Activated CD8-positive, alpha-beta T cell treated with anti-CD3 and anti-CD28 coated beads, Interleukin-2, amount 10 ng/mL, durations not matched to agents 7 days and 5 days (primary cell): Measurements from ENCODE around the gene TTC22. TPM values are rescaled to one million over a fixed set of nuclear protein-coding genes. Genes with fewer than 3 reads are reported as not detected.
A peak's percentile ranks its signal among the peaks of the same experiment; 100 is the strongest.

Experiments used
- ATAC-seq: fragments of 150-1000 bp; cut with Tn5 transposase; one replicate; pipeline ENCODE4 v1.10.0; 2021; ENCODE audit warnings: moderate library complexity
- CTCF ChIA-PET: fragments of 350-600 bp; sonication (Branson Sonifier 250); formaldehyde crosslinking; loops from one replicate; lab custom pipeline; 2021; ENCODE audit warnings: antibody characterized with exemption; lab: Charles Lee
- POLR2A ChIA-PET: fragments of 350-600 bp; sonication (Branson Sonifier 250); formaldehyde crosslinking; loops from one replicate; lab custom pipeline; 2021; ENCODE audit warnings: antibody characterized with exemption; lab: Charles Lee
- DNase-seq: peaks from one replicate; pipeline ENCODE4 v3.0.0-alpha.2; 2020
- H3K27ac Mint-ChIP-seq: one replicate; pipeline ENCODE4 v1.8.0; 2021; ENCODE audit warnings: mild to moderate bottlenecking, mixed read lengths
- H3K27me3 Mint-ChIP-seq: one replicate; pipeline ENCODE4 v1.8.0; 2021; ENCODE audit warnings: low read depth, mixed read lengths
- H3K36me3 Mint-ChIP-seq: one replicate; pipeline ENCODE4 v1.8.0; 2021; ENCODE audit warnings: low read depth, mixed read lengths
- H3K4me1 Mint-ChIP-seq: one replicate; pipeline ENCODE4 v1.8.0; 2021; ENCODE audit warnings: low read depth, mixed read lengths
- H3K4me3 Mint-ChIP-seq: one replicate; pipeline ENCODE4 v1.8.0; 2021; ENCODE audit warnings: mild to moderate bottlenecking, mixed read lengths
- H3K9me3 Mint-ChIP-seq: one replicate; pipeline ENCODE4 v1.8.0; 2022; ENCODE audit warnings: mixed read lengths; ENCODE audit not compliant: insufficient read depth
- total RNA-seq, 2 experiments: library from RNA; stranded (reverse); gene quantifications; one replicate each; pipeline ENCODE4 v1.2.3, GENCODE V29; 2021

The TTC22 gene
- total RNA-seq, 2 experiments from 2014 or later = 5.0 to 6.5 TPM

DNA sequence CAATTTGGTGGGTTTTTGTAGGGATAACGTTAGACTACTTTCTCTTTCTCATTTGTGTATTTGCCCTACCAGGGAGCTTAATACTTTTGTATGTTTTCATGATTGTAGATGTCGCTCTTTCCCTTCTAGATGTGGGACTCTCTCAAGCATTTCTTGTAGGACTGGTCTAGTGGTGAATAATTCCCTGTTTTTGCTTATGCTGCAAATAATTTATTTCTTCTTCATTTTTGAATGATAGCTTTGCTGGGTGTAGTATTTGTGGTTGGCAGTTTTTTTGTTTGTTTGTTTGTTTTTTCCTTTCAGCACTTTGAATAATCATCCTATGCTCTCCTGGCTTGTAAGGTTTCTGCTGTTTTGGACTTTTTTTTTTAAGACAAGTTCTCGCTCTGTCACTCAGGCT is 22.5 kb upstream of the TTC22 start:
- Mint-ChIP-seq H3K27ac (no peak overlapping the region), H3K27me3 (peaks cover 10% of the 10 kb centered on the region), H3K4me1 (peaks cover 3% of the 10 kb centered on the region), H3K4me3 (no peak overlapping the region), H3K9me3 (peaks cover 33% of the 10 kb centered on the region), H3K36me3 (peaks cover 9% of the 10 kb centered on the region)
- ChIA-PET POLR2A (no interaction called here), CTCF (interaction anchor here (0.9 to 1.4 kb wide), 2 partner anchors 33 to 121 kb away, joined by 3 read pairs; no protein-coding TSS in a partner anchor)
- ATAC-seq (no peak), DNase-seq (no peak)

GRCh38 chr1:54819733-54820132 is 18.6 kb upstream of the TTC22 start:
- ChIA-PET CTCF (interaction anchor here (1.4 kb wide), 1 partner anchor 10 kb away, joined by 3 read pairs; no protein-coding TSS in a partner anchor), POLR2A (no interaction called here)
- no peak for ATAC-seq
- Mint-ChIP-seq H3K4me3 (no peak overlapping the region), H3K27me3 (peaks cover 9% of the 10 kb centered on the region), H3K4me1 (peaks cover 13% of the 10 kb centered on the region), H3K9me3 (peaks cover 14% of the 10 kb centered on the region), H3K36me3 (peaks cover 5% of the 10 kb centered on the region), H3K27ac (no peak overlapping the region)
- DNase-seq = no peak

DNA sequence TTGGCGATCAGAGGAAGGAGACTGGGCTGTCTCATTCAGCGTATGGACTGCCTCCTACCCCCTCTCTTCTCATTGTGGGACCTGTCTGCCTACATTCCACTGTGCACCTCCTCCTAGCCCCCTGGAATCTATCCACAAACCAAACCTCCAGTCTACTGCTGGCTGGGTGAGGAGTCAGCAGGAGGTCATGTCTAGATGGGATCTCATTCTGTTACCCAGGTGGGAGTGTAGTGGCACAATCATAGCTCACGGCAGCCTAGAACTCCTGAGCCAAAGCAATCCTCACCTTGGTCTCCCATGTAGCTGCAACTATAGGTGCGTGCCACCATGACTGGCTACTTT is 18.0 kb upstream of the TTC22 start:
- H3K27me3 Mint-ChIP-seq = peaks cover 9% of the 10 kb centered on the region
- H3K36me3 Mint-ChIP-seq = no peaks in the 10 kb centered on the region
- DNase-seq = no peak
- H3K4me3 Mint-ChIP-seq = no peak overlapping the region
- CTCF ChIA-PET = interaction anchor here (1.4 kb wide), 1 partner anchor 9 kb away, joined by 3 read pairs; no protein-coding TSS in a partner anchor
- POLR2A ChIA-PET = no interaction called here
- no peak overlapping the region for H3K27ac Mint-ChIP-seq
- H3K9me3 Mint-ChIP-seq = peaks cover 9% of the 10 kb centered on the region
- no peak for ATAC-seq
- peaks cover 16% of the 10 kb centered on the region for H3K4me1 Mint-ChIP-seq

DNA sequence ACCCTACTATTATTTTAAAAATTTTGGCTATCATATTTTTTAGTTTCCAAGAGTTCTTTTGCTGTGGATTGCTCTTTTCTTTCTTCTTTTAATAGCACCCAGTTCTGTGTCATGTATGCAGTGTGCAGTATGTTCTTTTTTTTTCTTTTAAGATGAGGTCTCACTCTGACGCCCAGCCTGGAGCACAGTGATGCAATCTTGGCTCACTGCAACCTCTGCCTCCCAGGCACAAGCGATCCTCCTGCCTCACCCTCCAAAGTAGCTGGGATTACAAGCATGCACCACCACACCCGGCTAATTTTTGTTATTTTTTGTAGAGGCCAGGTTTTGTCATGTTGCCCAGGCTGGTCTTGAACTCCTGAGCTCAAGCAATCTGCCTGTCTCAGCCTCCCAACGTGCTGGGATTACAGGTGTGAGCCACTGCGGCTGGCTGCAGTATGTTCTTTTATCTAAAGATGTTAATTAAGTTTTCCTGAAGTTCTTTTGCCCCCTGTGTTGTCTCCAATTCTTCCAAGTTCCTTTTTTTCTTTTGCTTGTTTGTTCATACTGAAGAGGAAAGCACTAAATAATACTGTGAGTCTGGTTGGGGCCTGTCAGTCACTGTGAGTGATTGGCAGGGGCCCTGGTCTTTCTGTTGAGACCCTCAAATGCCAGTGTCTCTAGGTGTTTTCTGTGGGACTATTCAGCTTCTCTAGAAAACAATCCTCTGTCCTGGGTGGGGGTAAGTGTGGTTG is 17.5 kb upstream of the TTC22 start:
- peaks cover 9% of the 10 kb centered on the region for H3K27me3 Mint-ChIP-seq
- H3K9me3 Mint-ChIP-seq = peaks cover 6% of the 10 kb centered on the region
- H3K27ac Mint-ChIP-seq = no peak overlapping the region
- H3K4me3 Mint-ChIP-seq = no peak overlapping the region
- ATAC-seq = no peak
- POLR2A ChIA-PET = no interaction called here
- peaks cover 20% of the 10 kb centered on the region for H3K4me1 Mint-ChIP-seq
- DNase-seq = no peak
- no peaks in the 10 kb centered on the region for H3K36me3 Mint-ChIP-seq
- CTCF ChIA-PET = interaction anchor here (0.6 to 1.4 kb wide), 2 partner anchors 9 to 394 kb away, joined by 3 read pairs; no protein-coding TSS in a partner anchor

DNA sequence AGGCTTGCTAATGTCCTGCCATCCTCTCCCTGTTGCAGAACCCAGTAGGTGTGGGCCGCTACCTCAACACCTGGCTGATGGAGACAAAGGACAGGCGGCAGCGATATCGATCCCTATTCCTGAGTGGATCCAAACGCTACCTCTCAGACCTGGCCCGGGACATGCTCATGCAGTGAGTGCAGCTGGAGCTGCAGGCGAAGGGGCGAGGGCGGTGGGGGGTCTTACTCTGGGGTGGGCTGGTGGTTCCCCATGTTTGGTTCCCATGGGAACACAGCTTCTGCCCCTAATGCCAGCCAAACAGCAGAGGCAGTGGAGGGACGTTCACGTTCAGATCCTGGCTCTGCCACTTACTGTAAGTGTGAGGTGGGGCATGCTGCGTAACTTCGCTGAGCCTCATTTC is 15.8 kb upstream of the TTC22 start:
- ATAC-seq (no peak), DNase-seq (no peak)
- ChIA-PET POLR2A (no interaction called here), CTCF (interaction anchor here (1.0 to 3.3 kb wide), 3 partner anchors 14 to 145 kb away, joined by 3 to 11 read pairs (median 5); partner anchors contain the start of gene TTC22)
- H3K27ac Mint-ChIP-seq = no peak overlapping the region
- H3K4me1 Mint-ChIP-seq = peaks cover 37% of the 10 kb centered on the region
- no peaks in the 10 kb centered on the region for H3K9me3 Mint-ChIP-seq
- H3K4me3 Mint-ChIP-seq = no peak overlapping the region
- no peaks in the 10 kb centered on the region for H3K36me3 Mint-ChIP-seq
- H3K27me3 Mint-ChIP-seq = peaks cover 2% of the 10 kb centered on the region

DNA sequence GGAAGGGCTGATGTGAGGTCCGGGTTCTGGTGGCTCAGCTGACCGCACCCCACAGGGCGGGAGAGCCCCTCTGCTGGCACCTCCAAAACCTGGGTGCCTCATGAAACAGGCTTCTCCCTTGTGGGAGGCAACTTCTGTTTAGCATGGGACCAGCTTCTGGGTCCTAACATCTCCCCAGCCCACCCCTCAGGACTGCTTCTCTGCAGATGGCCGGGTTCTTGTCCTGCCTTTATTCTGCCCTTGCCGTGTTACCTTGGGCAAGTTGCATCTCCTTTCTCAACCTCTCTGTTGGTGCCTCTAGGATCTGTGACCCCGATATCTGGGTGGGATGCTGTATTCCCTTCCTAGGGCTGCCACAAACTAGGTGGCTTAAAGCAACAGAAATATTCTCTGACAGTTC is 15.0 kb upstream of the TTC22 start:
- H3K4me1 Mint-ChIP-seq = peaks cover 40% of the 10 kb centered on the region
- no peak overlapping the region for H3K27ac Mint-ChIP-seq
- ChIA-PET CTCF (interaction anchor here (1.5 to 3.3 kb wide), 3 partner anchors 9 to 144 kb away, joined by 4 to 11 read pairs (median 8); partner anchors contain the start of gene TTC22), POLR2A (no interaction called here)
- ATAC-seq (no peak), DNase-seq (no peak)
- no peaks in the 10 kb centered on the region for H3K9me3 Mint-ChIP-seq
- H3K36me3 Mint-ChIP-seq = no peaks in the 10 kb centered on the region
- H3K27me3 Mint-ChIP-seq = peaks cover 2% of the 10 kb centered on the region
- H3K4me3 Mint-ChIP-seq = no peak overlapping the region

DNA sequence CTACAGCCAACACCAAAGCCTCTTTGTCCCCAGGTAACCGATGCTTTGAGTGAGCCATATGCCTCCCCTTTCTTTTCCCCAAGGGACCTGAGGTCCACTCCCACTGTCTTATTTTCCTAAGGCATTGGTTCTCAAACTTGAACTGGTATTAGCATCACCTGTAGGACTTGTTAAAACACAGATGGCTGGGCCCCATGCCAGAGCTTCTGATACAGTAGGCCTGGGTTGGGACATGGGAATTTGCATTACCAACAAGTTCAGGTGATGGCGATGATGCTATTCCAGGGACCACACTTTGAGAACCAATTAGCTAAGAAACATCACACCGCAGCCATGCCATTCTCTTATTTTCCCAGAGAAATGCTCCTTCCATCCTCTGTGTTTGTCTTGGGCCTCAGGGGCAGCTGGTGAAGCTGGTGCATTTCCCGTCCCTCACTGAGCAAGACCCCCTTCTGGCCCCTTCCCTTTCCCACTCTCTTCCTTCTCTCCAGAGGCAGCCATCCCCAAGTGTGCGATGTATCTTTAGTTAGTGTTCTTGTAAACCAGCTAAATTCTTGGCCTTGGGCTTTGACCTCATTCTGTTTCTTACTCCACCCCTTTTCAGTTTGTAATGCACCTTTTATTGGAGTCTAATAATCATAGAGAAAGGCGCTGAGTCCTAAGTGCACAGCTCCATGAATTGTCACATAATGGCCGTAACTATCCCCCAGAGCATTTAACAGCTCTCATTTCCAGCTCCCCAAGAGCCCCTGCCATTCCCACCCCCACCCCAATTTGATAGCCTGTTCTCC is 14.2 kb upstream of the TTC22 start:
- Mint-ChIP-seq H3K4me1 (peaks cover 43% of the 10 kb centered on the region), H3K4me3 (no peak overlapping the region), H3K27ac (no peak overlapping the region), H3K36me3 (no peaks in the 10 kb centered on the region), H3K27me3 (peaks cover 2% of the 10 kb centered on the region), H3K9me3 (no peaks in the 10 kb centered on the region)
- DNase-seq (no peak), ATAC-seq (no peak)
- CTCF ChIA-PET = interaction anchor here (1.5 to 3.3 kb wide), 3 partner anchors 8 to 143 kb away, joined by 4 to 11 read pairs (median 8); partner anchors contain the start of gene TTC22
- POLR2A ChIA-PET = no interaction called here

DNA sequence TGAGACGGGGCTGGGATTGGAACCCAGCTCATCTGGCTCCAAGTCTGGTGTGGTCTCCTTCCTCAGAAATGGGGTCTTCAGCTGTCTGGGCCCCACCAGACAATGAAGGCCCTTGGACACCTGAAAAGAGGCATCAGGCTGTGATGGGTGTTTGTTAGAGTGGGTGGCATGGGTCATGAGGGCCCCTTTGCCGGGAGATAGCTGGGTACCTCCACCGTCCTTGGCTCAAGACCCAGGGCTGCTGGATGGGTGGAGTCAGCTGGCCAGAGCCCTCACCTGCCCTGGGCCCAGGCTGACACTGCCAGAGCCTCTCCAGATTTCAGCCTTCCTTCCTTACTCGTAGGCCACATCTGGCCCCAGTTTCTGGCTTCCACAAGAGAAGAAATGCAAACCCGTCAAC is 13.4 kb upstream of the TTC22 start:
- Mint-ChIP-seq H3K36me3 (no peaks in the 10 kb centered on the region), H3K9me3 (no peaks in the 10 kb centered on the region), H3K27me3 (peaks cover 2% of the 10 kb centered on the region), H3K4me1 (peaks cover 49% of the 10 kb centered on the region), H3K27ac (no peak overlapping the region), H3K4me3 (no peak overlapping the region)
- POLR2A ChIA-PET = no interaction called here
- CTCF ChIA-PET = interaction anchor here (1.2 to 4.0 kb wide), 4 partner anchors 13 to 315 kb away, joined by 3 to 34 read pairs (median 10); partner anchors contain the start of gene TTC22
- DNase-seq (no peak), ATAC-seq (no peak)

- no peaks in the 10 kb centered on the region for H3K36me3 Mint-ChIP-seq
- H3K9me3 Mint-ChIP-seq = no peaks in the 10 kb centered on the region
- H3K27ac Mint-ChIP-seq = peak overlapping the region; percentile 64
- H3K4me3 Mint-ChIP-seq = no peak overlapping the region
- ATAC-seq (no peak), DNase-seq (no peak)
- H3K27me3 Mint-ChIP-seq = peaks cover 2% of the 10 kb centered on the region
- ChIA-PET POLR2A (no interaction called here), CTCF (interaction anchor here (1.2 to 4.0 kb wide), 2 partner anchors 14 to 314 kb away, joined by 3 to 34 read pairs; partner anchors contain the start of gene TTC22)
- H3K4me1 Mint-ChIP-seq = peaks cover 50% of the 10 kb centered on the region
These were observed 13.0 kb upstream of the TTC22 start for GRCh38 chr1:54814126-54814498.

DNA sequence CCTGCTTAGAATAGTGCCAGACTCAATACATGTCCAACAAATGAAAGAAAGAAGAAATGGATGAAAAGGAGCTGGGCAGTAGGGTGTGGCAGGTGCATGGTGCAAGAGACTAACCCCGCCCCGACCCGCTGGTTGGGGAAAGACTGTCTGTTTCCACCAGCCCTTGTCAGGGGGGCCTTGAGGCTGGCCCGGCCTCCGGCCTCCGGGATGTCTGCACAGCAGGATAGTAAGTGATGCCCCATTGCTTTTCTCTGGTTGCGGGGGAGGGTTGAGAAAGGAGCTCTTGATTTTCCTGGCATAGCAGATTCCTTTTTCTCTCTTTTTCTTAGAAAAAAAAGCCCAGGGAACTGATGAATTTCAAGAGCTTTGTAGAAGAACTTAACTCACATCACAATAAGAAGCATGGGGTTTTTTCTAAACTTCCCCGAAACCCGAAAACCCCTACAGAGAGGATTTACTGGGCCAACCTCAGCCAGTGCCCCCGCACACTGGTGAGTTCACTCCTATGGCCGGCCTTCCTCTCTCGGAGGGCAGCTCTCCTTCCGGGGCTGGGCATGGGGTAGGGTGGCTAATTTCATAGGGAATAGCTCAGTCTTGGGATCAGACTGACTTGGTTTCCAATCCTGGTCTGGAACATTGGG is 12.5 kb upstream of the TTC22 start:
- H3K9me3 Mint-ChIP-seq = no peaks in the 10 kb centered on the region
- ChIA-PET POLR2A (no interaction called here), CTCF (interaction anchor here (1.2 to 4.0 kb wide), 2 partner anchors 13 to 314 kb away, joined by 3 to 34 read pairs; partner anchors contain the start of gene TTC22)
- DNase-seq (no peak), ATAC-seq (peak; percentile 31)
- H3K27me3 Mint-ChIP-seq = peaks cover 2% of the 10 kb centered on the region
- H3K4me3 Mint-ChIP-seq = peak overlapping the region; percentile 32
- H3K27ac Mint-ChIP-seq = peak overlapping the region; percentile 64
- peaks cover 48% of the 10 kb centered on the region for H3K4me1 Mint-ChIP-seq
- no peaks in the 10 kb centered on the region for H3K36me3 Mint-ChIP-seq

GRCh38 chr1:54812801-54813484 is 11.8 kb upstream of the TTC22 start:
- peak overlapping the region; percentile 32 for H3K4me3 Mint-ChIP-seq
- peaks cover 50% of the 10 kb centered on the region for H3K4me1 Mint-ChIP-seq
- ChIA-PET POLR2A (no interaction called here), CTCF (interaction anchor here (1.2 to 4.0 kb wide), 3 partner anchors 12 to 313 kb away, joined by 3 to 34 read pairs (median 5); partner anchors contain the start of gene TTC22)
- ATAC-seq (peak; percentile 78), DNase-seq (peak; percentile 84)
- no peaks in the 10 kb centered on the region for H3K9me3 Mint-ChIP-seq
- H3K36me3 Mint-ChIP-seq = no peaks in the 10 kb centered on the region
- H3K27me3 Mint-ChIP-seq = peaks cover 2% of the 10 kb centered on the region
- peak overlapping the region; percentile 64 for H3K27ac Mint-ChIP-seq
